ENCODE measurements around the gene NACA2. TPM values are rescaled to one million over a fixed set of nuclear protein-coding genes. Genes with fewer than 3 reads are reported as not detected.

NACA2 gene
- total RNA-seq, 1 donor from 2014 or later = not detected

- Mint-ChIP-seq H3K4me1 (no peaks in the 10 kb centered on the region), H3K36me3 (ENCODE audit: low read depth) (no peaks in the 10 kb centered on the region), H3K9me3 (no peaks in the 10 kb centered on the region), H3K4me3 (no peak overlapping the region), H3K27ac (no peak overlapping the region), H3K27me3 (peaks cover 25% of the 10 kb centered on the region)
- intact Hi-C loops (cut with micrococcal nuclease) = no loop called here
- ChIA-PET CTCF (no interaction called here), POLR2A (interaction anchor here (0.7 kb wide), 1 partner anchor 192 kb away, joined by 7 read pairs; no protein-coding TSS in a partner anchor)
- ATAC-seq (ENCODE audit: low read depth) (no peak), DNase-seq (no peak)
- TF ChIP-seq CTCF (IDR thresholded peaks at IDR 0.05) = no peak
Measured at GRCh38 chr17:61605692-61606091, 14.7 kb upstream of the NACA2 start.

GRCh38 chr17:61601297-61601696, 10.3 kb upstream of the NACA2 start:
- Mint-ChIP-seq H3K4me1 (no peaks in the 10 kb centered on the region), H3K4me3 (no peak overlapping the region), H3K36me3 (ENCODE audit: low read depth) (no peaks in the 10 kb centered on the region), H3K27ac (no peak overlapping the region), H3K9me3 (no peaks in the 10 kb centered on the region), H3K27me3 (peaks cover 21% of the 10 kb centered on the region)
- CTCF ChIA-PET = no interaction called here
- TF ChIP-seq CTCF (IDR thresholded peaks at IDR 0.05) = no peak
- intact Hi-C loops (cut with micrococcal nuclease) = no loop called here
- POLR2A ChIA-PET = no interaction called here
- DNase-seq (no peak), ATAC-seq (ENCODE audit: low read depth) (no peak)

GRCh38 chr17:61600621-61601020, 9.6 kb upstream of the NACA2 start:
- Mint-ChIP-seq H3K27ac (no peak overlapping the region), H3K36me3 (ENCODE audit: low read depth) (no peaks in the 10 kb centered on the region), H3K9me3 (no peaks in the 10 kb centered on the region), H3K27me3 (peaks cover 19% of the 10 kb centered on the region), H3K4me1 (no peaks in the 10 kb centered on the region), H3K4me3 (no peak overlapping the region)
- no peak for ATAC-seq (ENCODE audit: low read depth)
- ChIA-PET POLR2A (no interaction called here), CTCF (interaction anchor here (0.5 kb wide), 1 partner anchor 162 kb away, joined by 3 read pairs; no protein-coding TSS in a partner anchor)
- TF ChIP-seq CTCF (IDR thresholded peaks at IDR 0.05) = no peak
- intact Hi-C loops (cut with micrococcal nuclease) = no loop called here
- DNase-seq = no peak

GRCh38 chr17:61599608-61600007, 8.6 kb upstream of the NACA2 start:
- TF ChIP-seq CTCF (IDR thresholded peaks at IDR 0.05) = no peak
- intact Hi-C loops (cut with micrococcal nuclease) = no loop called here
- ChIA-PET CTCF (no interaction called here), POLR2A (no interaction called here)
- DNase-seq = no peak
- H3K4me1 Mint-ChIP-seq = no peaks in the 10 kb centered on the region
- H3K36me3 Mint-ChIP-seq (ENCODE audit: low read depth) = no peaks in the 10 kb centered on the region
- H3K9me3 Mint-ChIP-seq = no peaks in the 10 kb centered on the region
- no peak overlapping the region for H3K4me3 Mint-ChIP-seq
- no peak overlapping the region for H3K27ac Mint-ChIP-seq
- H3K27me3 Mint-ChIP-seq = peaks cover 16% of the 10 kb centered on the region
- no peak for ATAC-seq (ENCODE audit: low read depth)

GRCh38 chr17:61598014-61598413, 7.0 kb upstream of the NACA2 start:
- TF ChIP-seq CTCF (IDR thresholded peaks at IDR 0.05) = no peak
- Mint-ChIP-seq H3K4me1 (no peaks in the 10 kb centered on the region), H3K9me3 (no peaks in the 10 kb centered on the region), H3K4me3 (no peak overlapping the region), H3K27ac (no peak overlapping the region), H3K27me3 (peaks cover 18% of the 10 kb centered on the region), H3K36me3 (ENCODE audit: low read depth) (no peaks in the 10 kb centered on the region)
- ChIA-PET POLR2A (no interaction called here), CTCF (no interaction called here)
- DNase-seq (no peak), ATAC-seq (ENCODE audit: low read depth) (no peak)
- intact Hi-C loops (cut with micrococcal nuclease) = no loop called here

Measured in activated B cell treated with CpG ODN at 0.5 μM for 24 hours (primary cell).